Endodermal cell (in vitro differentiated cells): ENCODE measurements around the gene KCNQ1. TPM values are rescaled to one million over a fixed set of nuclear protein-coding genes. Genes with fewer than 3 reads are reported as not detected.

Source experiments
- DNase-seq: peaks from one replicate; pipeline ENCODE4 v3.0.0-alpha.2; 2017
- H3K27ac ChIP-seq: 2 replicates; pipeline ENCODE4 v1.5.1; 2013; ENCODE audit warnings: mild to moderate bottlenecking, low read depth, low read length, moderate library complexity
- H3K27me3 ChIP-seq: 2 replicates; pipeline ENCODE4 v1.6.1; 2013; ENCODE audit warnings: mild to moderate bottlenecking, low read length, moderate library complexity; ENCODE audit not compliant: insufficient read depth, control insufficient read depth, poor library complexity, severe bottlenecking
- H3K36me3 ChIP-seq: 2 replicates; pipeline ENCODE4 v1.7.0; 2013; ENCODE audit warnings: mild to moderate bottlenecking, low read length, moderate library complexity; ENCODE audit not compliant: control insufficient read depth, insufficient read depth
- H3K4me1 ChIP-seq: one replicate; pipeline ENCODE4 v1.7.0; 2013; ENCODE audit warnings: low read length; ENCODE audit not compliant: control insufficient read depth, insufficient read depth
- H3K4me3 ChIP-seq: 2 replicates; pipeline ENCODE4 v1.5.1; 2013; ENCODE audit warnings: mild to moderate bottlenecking, low read length, moderate library complexity
- H3K9ac ChIP-seq: 2 replicates; pipeline ENCODE4 v1.6.1; 2013; ENCODE audit warnings: mild to moderate bottlenecking, low read length, moderate library complexity; ENCODE audit not compliant: poor library complexity, severe bottlenecking; ENCODE audit errors: extremely low read depth
- H3K9me3 ChIP-seq: 2 replicates; pipeline ENCODE4 v1.6.1; 2013; ENCODE audit warnings: mild to moderate bottlenecking, low read length, moderate library complexity; ENCODE audit not compliant: control insufficient read depth
- H3K27ac Mint-ChIP-seq: 2 replicates; pipeline ENCODE4 v1.8.0; 2020; ENCODE audit warnings: mixed read lengths
- H3K27me3 Mint-ChIP-seq: 2 replicates; pipeline ENCODE4 v1.8.0; 2021; ENCODE audit warnings: mild to moderate bottlenecking, mixed read lengths; ENCODE audit not compliant: insufficient read depth
- H3K36me3 Mint-ChIP-seq: 2 replicates; pipeline ENCODE4 v1.8.0; 2020; ENCODE audit warnings: low read depth, mixed read lengths
- H3K4me1 Mint-ChIP-seq: 2 replicates; pipeline ENCODE4 v1.8.0; 2020; ENCODE audit warnings: mixed read lengths
- H3K4me3 Mint-ChIP-seq: 2 replicates; pipeline ENCODE4 v1.8.0; 2020; ENCODE audit warnings: mild to moderate bottlenecking, moderate library complexity, mixed read lengths
- H3K9me3 Mint-ChIP-seq: 2 replicates; pipeline ENCODE4 v1.8.0; 2020; ENCODE audit warnings: mild to moderate bottlenecking, mixed read lengths
- WGBS, 2 experiments: methylation state at CpG; one replicate each; pipeline versions ENCODE4 v1.1.5 to v1.1.7; 2013; ENCODE audit warnings: missing lambda C conversion rate in 2 of 2, mixed read lengths in 1 of 2; ENCODE audit not compliant: insufficient coverage in 1 of 2, insufficient read length in 1 of 2; 5-methylcytosine and 5-hydroxymethylcytosine counted together
- total RNA-seq, 2 donors: library from RNA; stranded (reverse); fragmentation: NEBNext Ultra II Directional in 1 of 2; extraction: Animal tissue kit (Norgen Biotek cat#: 25700) in 1 of 2; gene quantifications; 2 replicates in 1 of 2; 3 replicates in 1 of 2; pipeline ENCODE4 v1.2.1, GENCODE V29; 2021
- TF ChIP-seq, protein P1 (sequence below): fragments of 200-600 bp; sonication (generic); conservative IDR thresholded peaks from 2 replicates; pipeline ENCODE4 v1.5.0; 2021; ENCODE audit warnings: antibody characterized with exemption, mild to moderate bottlenecking

KCNQ1 gene
- total RNA-seq, 2 donors from 2014 or later, result 1.8 to 3.5 TPM

DNA sequence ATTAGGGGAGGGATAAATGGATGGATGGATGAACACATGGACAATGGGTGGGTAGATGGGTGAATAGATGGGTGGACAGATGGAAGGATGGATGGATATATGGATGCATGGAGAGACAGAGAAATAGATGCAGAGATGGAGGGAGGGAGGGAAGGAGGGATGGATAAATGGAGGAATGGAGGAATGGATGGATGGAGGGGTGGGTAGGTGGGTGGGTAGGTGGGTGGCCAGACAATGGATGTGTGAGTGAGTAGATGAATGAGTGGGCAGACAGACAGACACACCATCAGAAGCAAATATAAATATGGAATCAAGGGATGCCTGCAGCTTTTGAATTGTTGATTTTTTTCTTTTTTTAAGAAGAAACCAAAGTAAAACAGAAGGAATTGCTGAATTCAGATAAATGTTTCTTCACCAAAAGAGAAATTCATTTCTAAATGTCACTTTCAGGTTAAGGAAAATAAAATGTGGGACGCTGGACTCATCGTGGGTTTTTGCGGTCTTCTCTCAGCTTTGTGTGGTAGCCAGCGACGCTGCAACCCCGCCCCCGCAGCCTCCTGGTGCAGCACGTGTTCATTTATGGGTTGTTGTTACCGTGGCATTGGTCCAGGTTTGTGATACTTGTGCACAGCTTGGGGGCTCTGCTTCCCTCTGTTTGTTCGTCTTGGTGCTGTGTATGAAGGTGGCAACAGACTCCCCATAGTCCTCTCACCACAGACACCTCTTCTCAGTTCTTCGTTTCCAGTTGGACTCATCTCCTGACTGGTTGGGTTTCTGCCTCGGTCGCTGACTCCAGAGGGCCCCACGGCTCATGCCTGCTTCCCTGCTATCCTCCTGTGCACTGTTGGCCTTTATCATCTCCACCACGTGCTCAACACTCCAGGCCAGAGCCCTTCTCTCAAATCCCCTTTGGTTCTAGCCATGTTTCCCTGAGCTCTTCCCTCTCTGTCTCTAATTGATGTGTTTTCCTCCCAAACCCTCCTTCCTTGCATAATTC lies 364.3 kb downstream of the KCNQ1 start:
- Mint-ChIP-seq H3K27ac (no peak overlapping the region), H3K4me1 (peaks cover 18% of the 10 kb centered on the region), H3K36me3 (no peaks in the 10 kb centered on the region), H3K9me3 (peaks cover 3% of the 10 kb centered on the region), H3K4me3 (no peak overlapping the region), H3K27me3 (peaks cover 74% of the 10 kb centered on the region)
- WGBS, 2 experiments, result 87 to 94% methylated on average over 8 to 15 of the region's 15 CpGs
- Histone ChIP-seq H3K4me1 (peaks cover 8% of the 10 kb centered on the region), H3K9me3 (no peaks in the 10 kb centered on the region), H3K27me3 (peaks cover 5% of the 10 kb centered on the region), H3K36me3 (no peaks in the 10 kb centered on the region), H3K27ac (no peak overlapping the region), H3K4me3 (no peak overlapping the region), H3K9ac (no peak overlapping the region)
- peak; percentile 16 for DNase-seq
- TF ChIP-seq, protein P1, sequence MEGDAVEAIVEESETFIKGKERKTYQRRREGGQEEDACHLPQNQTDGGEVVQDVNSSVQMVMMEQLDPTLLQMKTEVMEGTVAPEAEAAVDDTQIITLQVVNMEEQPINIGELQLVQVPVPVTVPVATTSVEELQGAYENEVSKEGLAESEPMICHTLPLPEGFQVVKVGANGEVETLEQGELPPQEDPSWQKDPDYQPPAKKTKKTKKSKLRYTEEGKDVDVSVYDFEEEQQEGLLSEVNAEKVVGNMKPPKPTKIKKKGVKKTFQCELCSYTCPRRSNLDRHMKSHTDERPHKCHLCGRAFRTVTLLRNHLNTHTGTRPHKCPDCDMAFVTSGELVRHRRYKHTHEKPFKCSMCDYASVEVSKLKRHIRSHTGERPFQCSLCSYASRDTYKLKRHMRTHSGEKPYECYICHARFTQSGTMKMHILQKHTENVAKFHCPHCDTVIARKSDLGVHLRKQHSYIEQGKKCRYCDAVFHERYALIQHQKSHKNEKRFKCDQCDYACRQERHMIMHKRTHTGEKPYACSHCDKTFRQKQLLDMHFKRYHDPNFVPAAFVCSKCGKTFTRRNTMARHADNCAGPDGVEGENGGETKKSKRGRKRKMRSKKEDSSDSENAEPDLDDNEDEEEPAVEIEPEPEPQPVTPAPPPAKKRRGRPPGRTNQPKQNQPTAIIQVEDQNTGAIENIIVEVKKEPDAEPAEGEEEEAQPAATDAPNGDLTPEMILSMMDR, result no peak

DNA sequence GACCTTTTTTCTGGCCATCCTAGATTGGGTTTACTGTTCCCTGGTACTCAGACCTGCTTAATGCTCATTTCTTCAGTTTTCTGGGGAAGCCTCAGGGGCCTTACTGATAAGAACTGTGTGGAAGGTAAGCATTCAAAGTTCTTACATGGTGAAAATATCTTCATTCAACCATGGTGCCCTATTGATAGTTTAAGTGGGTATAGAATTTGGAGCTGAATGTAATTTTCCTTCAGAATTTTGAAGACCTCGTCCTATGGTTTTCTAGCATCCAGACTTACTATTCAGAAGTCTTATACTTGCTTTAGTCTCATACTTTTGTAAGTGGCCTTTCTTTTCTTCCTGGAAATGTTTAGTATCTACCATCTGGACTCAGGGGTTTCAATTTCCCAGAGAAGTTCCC lies 365.0 kb downstream of the KCNQ1 start:
- TF ChIP-seq, protein P1, result no peak
- Histone ChIP-seq H3K9me3 (no peaks in the 10 kb centered on the region), H3K36me3 (no peaks in the 10 kb centered on the region), H3K27me3 (peaks cover 5% of the 10 kb centered on the region), H3K4me3 (no peak overlapping the region), H3K27ac (no peak overlapping the region), H3K4me1 (peaks cover 8% of the 10 kb centered on the region), H3K9ac (no peak overlapping the region)
- no peak overlapping the region for H3K27ac Mint-ChIP-seq
- peaks cover 3% of the 10 kb centered on the region for H3K9me3 Mint-ChIP-seq
- H3K36me3 Mint-ChIP-seq, result no peaks in the 10 kb centered on the region
- peak; percentile 3 for DNase-seq
- H3K4me3 Mint-ChIP-seq, result no peak overlapping the region
- 93% methylated on average over 1 of the region's 1 CpG; no CpG with 5 or more reads in 1 of the 2 experiments for WGBS, 2 experiments
- H3K4me1 Mint-ChIP-seq, result peaks cover 18% of the 10 kb centered on the region
- peaks cover 74% of the 10 kb centered on the region for H3K27me3 Mint-ChIP-seq

DNA sequence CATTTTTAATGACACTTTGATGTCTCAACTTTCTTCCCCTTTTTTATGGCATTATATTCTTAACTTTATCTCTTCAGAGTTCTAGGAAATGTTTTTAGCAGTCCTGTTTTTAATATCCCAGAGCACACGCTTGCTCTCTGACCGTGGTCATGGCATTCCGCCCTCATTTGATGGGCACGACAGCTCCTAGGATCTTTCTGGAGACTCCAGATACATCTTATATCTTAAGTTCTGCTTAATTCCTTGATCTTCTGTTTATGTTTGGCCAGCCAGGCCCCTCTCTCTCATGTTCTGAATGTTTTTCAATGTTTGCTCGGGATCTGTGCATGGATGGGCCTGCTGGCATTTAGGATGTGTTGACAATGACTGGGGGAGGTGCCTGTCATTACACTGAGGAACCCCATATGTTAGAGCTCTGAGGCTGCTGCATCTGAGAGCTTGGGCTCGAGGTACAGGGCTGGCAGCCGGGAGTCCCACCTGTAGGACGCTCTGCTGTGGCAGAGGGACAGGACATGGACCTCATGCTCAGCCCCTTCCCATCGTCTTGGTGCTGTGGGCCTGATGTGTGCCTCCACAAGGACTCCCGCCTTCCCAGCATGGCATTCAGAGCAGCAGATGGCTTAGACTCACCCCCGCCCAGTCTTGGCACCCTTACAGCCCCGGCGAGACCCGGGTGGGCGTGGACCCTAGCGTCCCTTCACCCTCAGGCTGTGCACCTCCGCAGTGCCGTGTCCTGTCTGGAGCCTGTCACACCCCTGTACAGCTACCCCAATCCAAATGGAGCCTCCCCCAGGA lies 365.8 kb downstream of the KCNQ1 start:
- Histone ChIP-seq H3K36me3 (no peaks in the 10 kb centered on the region), H3K27ac (no peak overlapping the region), H3K9ac (no peak overlapping the region), H3K4me3 (no peak overlapping the region), H3K9me3 (no peaks in the 10 kb centered on the region), H3K27me3 (peaks cover 5% of the 10 kb centered on the region), H3K4me1 (peaks cover 8% of the 10 kb centered on the region)
- Mint-ChIP-seq H3K4me3 (no peak overlapping the region), H3K36me3 (no peaks in the 10 kb centered on the region), H3K27ac (no peak overlapping the region), H3K9me3 (peaks cover 6% of the 10 kb centered on the region), H3K27me3 (peaks cover 72% of the 10 kb centered on the region), H3K4me1 (peaks cover 18% of the 10 kb centered on the region)
- TF ChIP-seq, protein P1, result no peak
- DNase-seq, result no peak
- 93 to 96% methylated on average over 10 to 18 of the region's 18 CpGs for WGBS, 2 experiments
